Memory B cell (primary cell): ENCODE data around the gene CMTM3.
"Not testable (repeated sequence)": the region's sequence is repeated elsewhere in the genome, so short reads cannot be mapped to it uniquely, and the experiment has no call there.

Source experiments
- ATAC-seq: fragments of 150-1000 bp; cut with Tn5 transposase; 2 replicates; pipeline ENCODE4 v1.10.0; 2021; ENCODE audit warnings: low read depth, mild to moderate bottlenecking, moderate library complexity
- DNase-seq, 2 donors: peaks; one replicate each; pipeline ENCODE4 v3.0.0; 2022; ENCODE audit warnings: low spot score in 2 of 2
- H3K27ac Mint-ChIP-seq: one replicate; pipeline ENCODE4 v1.8.0; 2022; ENCODE audit warnings: mild to moderate bottlenecking, moderate library complexity, mixed read lengths
- H3K27me3 Mint-ChIP-seq: one replicate; pipeline ENCODE4 v1.8.0; 2022; ENCODE audit warnings: mixed read lengths
- H3K36me3 Mint-ChIP-seq: one replicate; pipeline ENCODE4 v1.8.0; 2022; ENCODE audit warnings: mild to moderate bottlenecking, mixed read lengths
- H3K4me1 Mint-ChIP-seq: one replicate; pipeline ENCODE4 v1.8.0; 2022; ENCODE audit warnings: mixed read lengths
- H3K4me3 Mint-ChIP-seq: one replicate; pipeline ENCODE4 v1.8.0; 2022; ENCODE audit warnings: mild to moderate bottlenecking, moderate library complexity, mixed read lengths
- H3K9me3 Mint-ChIP-seq: one replicate; pipeline ENCODE4 v1.8.0; 2022; ENCODE audit warnings: mixed read lengths

The CMTM3 gene

GRCh38 chr16:66610111-66610820 is 5.8 kb downstream of the CMTM3 start:
- Mint-ChIP-seq H3K9me3 (no peaks in the 10 kb centered on the region), H3K27me3 (peaks cover 15% of the 10 kb centered on the region), H3K4me1 (peaks cover 12% of the 10 kb centered on the region), H3K36me3 (no peaks in the 10 kb centered on the region), H3K27ac (no peak overlapping the region), H3K4me3 (no peak overlapping the region)
- DNase-seq (no peak), ATAC-seq (no peak)

- not testable (repeated sequence) for H3K9me3 Mint-ChIP-seq, DNase-seq, H3K36me3 Mint-ChIP-seq, H3K4me1 Mint-ChIP-seq, H3K27ac Mint-ChIP-seq, H3K4me3 Mint-ChIP-seq, ATAC-seq, H3K27me3 Mint-ChIP-seq
Measured at GRCh38 chr16:66611911-66612310, 7.4 kb downstream of the CMTM3 start.

GRCh38 chr16:66612422-66612821 is 7.9 kb downstream of the CMTM3 start:
- H3K27ac Mint-ChIP-seq = no peak overlapping the region
- DNase-seq (no peak), ATAC-seq (no peak)
- H3K27me3 Mint-ChIP-seq = peaks cover 10% of the 10 kb centered on the region
- H3K4me3 Mint-ChIP-seq = no peak overlapping the region
- no peaks in the 10 kb centered on the region for H3K9me3 Mint-ChIP-seq
- no peaks in the 10 kb centered on the region for H3K36me3 Mint-ChIP-seq
- H3K4me1 Mint-ChIP-seq = peaks cover 5% of the 10 kb centered on the region

GRCh38 chr16:66614161-66614802 is 9.8 kb downstream of the CMTM3 start:
- no peaks in the 10 kb centered on the region for H3K9me3 Mint-ChIP-seq
- no peaks in the 10 kb centered on the region for H3K4me1 Mint-ChIP-seq
- no peak overlapping the region for H3K4me3 Mint-ChIP-seq
- DNase-seq = no peak
- no peak for ATAC-seq
- no peaks in the 10 kb centered on the region for H3K36me3 Mint-ChIP-seq
- peaks cover 7% of the 10 kb centered on the region for H3K27me3 Mint-ChIP-seq
- no peak overlapping the region for H3K27ac Mint-ChIP-seq

GRCh38 chr16:66616169-66616568 is 11.7 kb downstream of the CMTM3 start:
- ATAC-seq = no peak
- Mint-ChIP-seq H3K27ac (no peak overlapping the region), H3K4me3 (no peak overlapping the region), H3K36me3 (no peaks in the 10 kb centered on the region), H3K27me3 (peaks cover 3% of the 10 kb centered on the region), H3K9me3 (no peaks in the 10 kb centered on the region), H3K4me1 (peaks cover 2% of the 10 kb centered on the region)
- DNase-seq = no peak

- Mint-ChIP-seq H3K27ac (no peak overlapping the region), H3K9me3 (no peaks in the 10 kb centered on the region), H3K4me1 (peaks cover 2% of the 10 kb centered on the region), H3K27me3 (peaks cover 4% of the 10 kb centered on the region), H3K4me3 (no peak overlapping the region), H3K36me3 (no peaks in the 10 kb centered on the region)
- DNase-seq = no peak
- ATAC-seq = no peak
Measured at GRCh38 chr16:66616592-66616991, 12.1 kb downstream of the CMTM3 start.

- Mint-ChIP-seq H3K4me1 (peaks cover 2% of the 10 kb centered on the region), H3K36me3 (no peaks in the 10 kb centered on the region), H3K9me3 (no peaks in the 10 kb centered on the region), H3K27me3 (peaks cover 7% of the 10 kb centered on the region), H3K4me3 (no peak overlapping the region), H3K27ac (no peak overlapping the region)
- no peak for DNase-seq
- no peak for ATAC-seq
Measured at GRCh38 chr16:66617010-66617434, 12.5 kb downstream of the CMTM3 start.

GRCh38 chr16:66617728-66618127 is 13.2 kb downstream of the CMTM3 start:
- no peak overlapping the region for H3K27ac Mint-ChIP-seq
- DNase-seq = no peak
- H3K4me1 Mint-ChIP-seq = peaks cover 2% of the 10 kb centered on the region
- no peak overlapping the region for H3K4me3 Mint-ChIP-seq
- ATAC-seq = no peak
- H3K27me3 Mint-ChIP-seq = peaks cover 7% of the 10 kb centered on the region
- no peaks in the 10 kb centered on the region for H3K9me3 Mint-ChIP-seq
- H3K36me3 Mint-ChIP-seq = no peaks in the 10 kb centered on the region

- H3K36me3 Mint-ChIP-seq = no peaks in the 10 kb centered on the region
- no peak overlapping the region for H3K27ac Mint-ChIP-seq
- no peaks in the 10 kb centered on the region for H3K9me3 Mint-ChIP-seq
- ATAC-seq (no peak), DNase-seq (no peak)
- peaks cover 11% of the 10 kb centered on the region for H3K27me3 Mint-ChIP-seq
- no peak overlapping the region for H3K4me3 Mint-ChIP-seq
- H3K4me1 Mint-ChIP-seq = peaks cover 2% of the 10 kb centered on the region
Measured at GRCh38 chr16:66618588-66619375, 14.3 kb downstream of the CMTM3 start.

- Mint-ChIP-seq H3K4me3 (no peak overlapping the region), H3K27ac (no peak overlapping the region), H3K4me1 (peaks cover 2% of the 10 kb centered on the region), H3K9me3 (no peaks in the 10 kb centered on the region), H3K27me3 (peaks cover 14% of the 10 kb centered on the region), H3K36me3 (no peaks in the 10 kb centered on the region)
- ATAC-seq = no peak
- DNase-seq = no peak
Measured at GRCh38 chr16:66619534-66620428, 15.3 kb downstream of the CMTM3 start.

- H3K27ac Mint-ChIP-seq = no peak overlapping the region
- ATAC-seq (no peak), DNase-seq (no peak)
- H3K4me3 Mint-ChIP-seq = no peak overlapping the region
- no peaks in the 10 kb centered on the region for H3K9me3 Mint-ChIP-seq
- no peaks in the 10 kb centered on the region for H3K36me3 Mint-ChIP-seq
- H3K27me3 Mint-ChIP-seq = peaks cover 14% of the 10 kb centered on the region
- peaks cover 2% of the 10 kb centered on the region for H3K4me1 Mint-ChIP-seq
Measured at GRCh38 chr16:66620429-66620795, 15.9 kb downstream of the CMTM3 start.

- H3K27me3 Mint-ChIP-seq = peaks cover 14% of the 10 kb centered on the region
- DNase-seq = no peak
- H3K27ac Mint-ChIP-seq = no peak overlapping the region
- H3K36me3 Mint-ChIP-seq = no peaks in the 10 kb centered on the region
- no peak overlapping the region for H3K4me3 Mint-ChIP-seq
- H3K9me3 Mint-ChIP-seq = no peaks in the 10 kb centered on the region
- peaks cover 2% of the 10 kb centered on the region for H3K4me1 Mint-ChIP-seq
- no peak for ATAC-seq
Measured at GRCh38 chr16:66621973-66622372, 17.5 kb downstream of the CMTM3 start.

GRCh38 chr16:66622863-66623262 is 18.4 kb downstream of the CMTM3 start:
- Mint-ChIP-seq H3K4me1 (peaks cover 2% of the 10 kb centered on the region), H3K36me3 (no peaks in the 10 kb centered on the region), H3K4me3 (no peak overlapping the region), H3K27me3 (peaks cover 13% of the 10 kb centered on the region), H3K9me3 (no peaks in the 10 kb centered on the region), H3K27ac (no peak overlapping the region)
- no peak for DNase-seq
- no peak for ATAC-seq

- Mint-ChIP-seq H3K27ac (no peak overlapping the region), H3K27me3 (peaks cover 13% of the 10 kb centered on the region), H3K4me3 (no peak overlapping the region), H3K36me3 (no peaks in the 10 kb centered on the region), H3K9me3 (no peaks in the 10 kb centered on the region), H3K4me1 (peaks cover 2% of the 10 kb centered on the region)
- ATAC-seq (no peak), DNase-seq (no peak)
Measured at GRCh38 chr16:66623755-66624154, 19.3 kb downstream of the CMTM3 start.
